Measurements from ENCODE around the gene SLC25A24.

GRCh38 chr1:108106775-108107174, 93.4 kb downstream of the SLC25A24 start:
- TF ChIP-seq JUND (IDR thresholded peaks at IDR 0.05) (no peak), CTCF (IDR thresholded peaks at IDR 0.05 in 2 of 3, conservative IDR thresholded peaks at IDR 0.05 in 1 of 3; ENCODE audit: borderline replicate concordance in 1 of 3, insufficient read depth in 1 of 3, low read depth in 2 of 3, low read length in 2 of 3) (no peak), TCF7L2 (IDR thresholded peaks at IDR 0.05; ENCODE audit: borderline replicate concordance, extremely low read depth, insufficient read depth, insufficient read length) (no peak), EZH2 (IDR thresholded peaks at IDR 0.05) (no peak), POLR2AphosphoS5 (IDR thresholded peaks at IDR 0.05; ENCODE audit: low read depth, low read length) (no peak), POLR2A (IDR thresholded peaks at IDR 0.05; ENCODE audit: borderline replicate concordance, extremely low read depth, insufficient read depth, insufficient read length) (no peak), REST (IDR thresholded peaks at IDR 0.05; ENCODE audit: low read depth) (no peak), RAD21 (IDR thresholded peaks at IDR 0.05; ENCODE audit: low read depth) (no peak), ATF3 (IDR thresholded peaks at IDR 0.05) (no peak), EGR1 (IDR thresholded peaks at IDR 0.05; ENCODE audit: low read depth) (no peak), ZNF274 (IDR thresholded peaks at IDR 0.05; ENCODE audit: low read depth, low read length) (no peak), SP1 (IDR thresholded peaks at IDR 0.05; ENCODE audit: low read depth) (no peak)
